B cell (primary cell): ENCODE measurements around the gene DPP10.

Source experiments
- CTCF ChIP-seq: fragments of 200-600 bp; IDR thresholded peaks from one replicate; pipeline ENCODE4 v1.8.0; 2022; ENCODE audit warnings: antibody characterized with exemption, mild to moderate bottlenecking
- EZH2 ChIP-seq: IDR thresholded peaks from 2 replicates; pipeline ENCODE4 v1.6.1; 2012; ENCODE audit warnings: borderline replicate concordance, low read depth, mild to moderate bottlenecking, moderate library complexity, low read length; ENCODE audit not compliant: insufficient read depth, poor library complexity, severe bottlenecking

GRCh38 chr2:114805195-114805594 is 362.8 kb downstream of the DPP10 start:
- no peak for TF ChIP-seq CTCF
- no peak for TF ChIP-seq EZH2
